SK-N-MC (cell line): ENCODE measurements around the gene SMARCD1.

ENCODE experiments used
- EZH2 ChIP-seq: fragments of 200-600 bp; sonication (generic); IDR thresholded peaks from one replicate; pipeline ENCODE4 v1.6.1; 2017; ENCODE audit warnings: antibody characterized with exemption
- POLR2AphosphoS5 ChIP-seq: IDR thresholded peaks from 2 replicates; pipeline ENCODE4 v1.6.1; 2012; ENCODE audit warnings: mild to moderate bottlenecking, low read depth, low read length, borderline replicate concordance

DNA sequence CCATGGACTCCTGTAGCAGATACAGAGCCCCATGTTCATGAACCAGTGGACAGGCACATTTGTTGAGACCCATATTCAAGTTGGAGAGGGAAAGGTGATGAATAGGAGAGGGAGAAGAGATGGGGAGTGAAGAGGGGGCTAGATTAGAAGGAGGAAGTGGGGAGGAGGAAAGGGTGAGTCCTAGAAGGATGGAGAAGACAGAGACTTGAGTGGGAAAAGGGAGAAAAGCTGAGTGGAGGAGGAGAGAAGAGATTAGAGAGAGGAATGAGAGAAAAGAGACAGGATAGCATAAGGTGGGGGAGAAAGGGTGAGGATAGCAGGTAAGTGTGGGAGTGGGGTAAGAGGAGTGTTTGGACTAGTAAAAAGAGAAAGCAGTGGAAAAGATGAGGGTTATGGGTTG is 32.6 kb upstream of the SMARCD1 start:
- TF ChIP-seq POLR2AphosphoS5 = no peak
- TF ChIP-seq EZH2 = no peak
